ENCODE data around the gene ZNF598.

DNA sequence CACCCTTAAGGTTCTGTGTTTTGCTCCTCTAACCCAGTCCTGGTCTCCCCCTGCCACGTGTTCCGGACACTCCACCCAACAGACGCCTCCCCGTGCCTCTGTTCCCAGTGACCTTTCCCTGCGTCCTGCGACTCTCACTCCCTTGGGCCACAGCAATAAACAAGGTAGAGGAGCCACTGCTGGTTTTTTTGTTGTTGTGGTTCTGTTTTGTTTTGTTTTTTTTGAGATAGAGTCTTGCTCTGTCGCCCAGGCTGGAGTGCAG, 6.3 kb upstream of the ZNF598 start:
- TF ChIP-seq, protein P1, sequence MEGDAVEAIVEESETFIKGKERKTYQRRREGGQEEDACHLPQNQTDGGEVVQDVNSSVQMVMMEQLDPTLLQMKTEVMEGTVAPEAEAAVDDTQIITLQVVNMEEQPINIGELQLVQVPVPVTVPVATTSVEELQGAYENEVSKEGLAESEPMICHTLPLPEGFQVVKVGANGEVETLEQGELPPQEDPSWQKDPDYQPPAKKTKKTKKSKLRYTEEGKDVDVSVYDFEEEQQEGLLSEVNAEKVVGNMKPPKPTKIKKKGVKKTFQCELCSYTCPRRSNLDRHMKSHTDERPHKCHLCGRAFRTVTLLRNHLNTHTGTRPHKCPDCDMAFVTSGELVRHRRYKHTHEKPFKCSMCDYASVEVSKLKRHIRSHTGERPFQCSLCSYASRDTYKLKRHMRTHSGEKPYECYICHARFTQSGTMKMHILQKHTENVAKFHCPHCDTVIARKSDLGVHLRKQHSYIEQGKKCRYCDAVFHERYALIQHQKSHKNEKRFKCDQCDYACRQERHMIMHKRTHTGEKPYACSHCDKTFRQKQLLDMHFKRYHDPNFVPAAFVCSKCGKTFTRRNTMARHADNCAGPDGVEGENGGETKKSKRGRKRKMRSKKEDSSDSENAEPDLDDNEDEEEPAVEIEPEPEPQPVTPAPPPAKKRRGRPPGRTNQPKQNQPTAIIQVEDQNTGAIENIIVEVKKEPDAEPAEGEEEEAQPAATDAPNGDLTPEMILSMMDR (CRISPR knock-in tag; IDR thresholded peaks at IDR 0.05), result no peak
- no peak for TF ChIP-seq POLR2AphosphoS5 (IDR thresholded peaks at IDR 0.05; ENCODE audit: low read depth, low read length)
- TF ChIP-seq, protein P2, sequence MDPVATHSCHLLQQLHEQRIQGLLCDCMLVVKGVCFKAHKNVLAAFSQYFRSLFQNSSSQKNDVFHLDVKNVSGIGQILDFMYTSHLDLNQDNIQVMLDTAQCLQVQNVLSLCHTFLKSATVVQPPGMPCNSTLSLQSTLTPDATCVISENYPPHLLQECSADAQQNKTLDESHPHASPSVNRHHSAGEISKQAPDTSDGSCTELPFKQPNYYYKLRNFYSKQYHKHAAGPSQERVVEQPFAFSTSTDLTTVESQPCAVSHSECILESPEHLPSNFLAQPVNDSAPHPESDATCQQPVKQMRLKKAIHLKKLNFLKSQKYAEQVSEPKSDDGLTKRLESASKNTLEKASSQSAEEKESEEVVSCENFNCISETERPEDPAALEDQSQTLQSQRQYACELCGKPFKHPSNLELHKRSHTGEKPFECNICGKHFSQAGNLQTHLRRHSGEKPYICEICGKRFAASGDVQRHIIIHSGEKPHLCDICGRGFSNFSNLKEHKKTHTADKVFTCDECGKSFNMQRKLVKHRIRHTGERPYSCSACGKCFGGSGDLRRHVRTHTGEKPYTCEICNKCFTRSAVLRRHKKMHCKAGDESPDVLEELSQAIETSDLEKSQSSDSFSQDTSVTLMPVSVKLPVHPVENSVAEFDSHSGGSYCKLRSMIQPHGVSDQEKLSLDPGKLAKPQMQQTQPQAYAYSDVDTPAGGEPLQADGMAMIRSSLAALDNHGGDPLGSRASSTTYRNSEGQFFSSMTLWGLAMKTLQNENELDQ (CRISPR knock-in tag; IDR thresholded peaks at IDR 0.05; ENCODE audit: borderline replicate concordance), result no peak

Data from HepG2 (cell line).